K562 (cell line): ENCODE data around the gene CUL1. TPM values are rescaled to one million over a fixed set of nuclear protein-coding genes. Genes with fewer than 3 reads are reported as not detected.

Source experiments
- ELF1 ChIP-seq: fragments of 200-800 bp; sonication (Bioruptor generic); IDR thresholded peaks from 2 replicates; pipeline ENCODE4 v1.6.1; 2016; ENCODE audit warnings: missing genetic modification characterization, missing compliant biosample characterization
- GATAD2B ChIP-seq: fragments of 450-650 bp; IDR thresholded peaks from 2 replicates; pipeline ENCODE4 v1.6.1; 2017; ENCODE audit warnings: mild to moderate bottlenecking, borderline replicate concordance
- HMGN3 ChIP-seq: IDR thresholded peaks from 2 replicates; pipeline ENCODE4 v1.6.1; 2011; ENCODE audit warnings: borderline replicate concordance, low read depth, mild to moderate bottlenecking, mixed read lengths, low read length; ENCODE audit not compliant: insufficient read length; ENCODE audit errors: extremely low read depth
- MECOM ChIP-seq: fragments of 250-450 bp; sonication (Bioruptor Pico); IDR thresholded peaks from 2 replicates; pipeline ENCODE4 v1.8.0; 2022; ENCODE audit warnings: inconsistent platforms
- MYNN ChIP-seq, 2 experiments: sonication (generic); formaldehyde crosslinking in 1 of 2; IDR thresholded peaks; 2 replicates each; pipeline versions ENCODE4 v1.5.0 to v1.6.1; 2016 to 2020; ENCODE audit warnings: antibody characterized with exemption in 1 of 2, missing genetic modification reagents in 1 of 2
- NELFE ChIP-seq: IDR thresholded peaks from 2 replicates; pipeline ENCODE4 v1.6.1; 2011; ENCODE audit warnings: mild to moderate bottlenecking; ENCODE audit not compliant: insufficient read depth, insufficient read length
- NUFIP1 ChIP-seq: fragments of 450-650 bp; IDR thresholded peaks from 2 replicates; pipeline ENCODE4 v1.6.1; 2018; ENCODE audit not compliant: partially characterized antibody
- SAFB ChIP-seq: fragments of 200-400 bp; formaldehyde crosslinking; IDR thresholded peaks from 2 replicates; pipeline ENCODE4 v1.6.1; 2017; ENCODE audit warnings: low read depth, low read length, borderline replicate concordance
- SPI1 ChIP-seq: IDR thresholded peaks from 2 replicates; pipeline ENCODE4 v1.6.1; 2011; ENCODE audit warnings: low read depth, low read length, control low read depth, borderline replicate concordance
- TCFL5 ChIP-seq: fragments of 250-450 bp; sonication (Bioruptor Pico); conservative IDR thresholded peaks from 2 replicates; pipeline ENCODE4 v1.6.1; 2021; ENCODE audit warnings: mild to moderate bottlenecking, moderate library complexity, matching md5 sums
- polyA plus RNA-seq, 8 experiments: library from polyadenylated mRNA; depleted of rRNA in 4 of 8; stranded (reverse) in 5 of 8; unstranded in 3 of 8; fragments of >200 nt; fragmentation: Nextera tagmentation in 2 of 8; fragmentation: Illumina TruSeq in 1 of 8; extraction: Ambion mirVana in 2 of 8; extraction: Trizol in 1 of 8; gene quantifications; 2 replicates each; pipeline versions ENCODE4 v1.2.1 to v1.2.3, GENCODE V29; 2011 to 2014; ENCODE audit warnings: inconsistent platforms in 1 of 8, missing spikeins in 1 of 8
- total RNA-seq, 7 experiments: library from RNA; depleted of rRNA in 6 of 7; stranded (reverse); fragments of >200 nt in 6 of 7; fragmentation: Illumina TruSeq in 2 of 7; extraction: Trizol in 2 of 7; gene quantifications; 2 replicates each; pipeline versions ENCODE4 v1.2.1 to v1.2.3, GENCODE V29; 2011 to 2021; ENCODE audit warnings: low replicate concordance in 1 of 7
- TF ChIP-seq, protein P1 (sequence below): sonication (generic); formaldehyde crosslinking; IDR thresholded peaks from 2 replicates; pipeline ENCODE4 v1.4.0; 2020; ENCODE audit warnings: mild to moderate bottlenecking, missing genetic modification reagents
- TF ChIP-seq, protein P2 (sequence below): fragments of 450-650 bp; formaldehyde crosslinking; conservative IDR thresholded peaks from 2 replicates; pipeline ENCODE4 v1.4.0; 2022; ENCODE audit warnings: mild to moderate bottlenecking, missing genetic modification characterization
- TF ChIP-seq, protein P3 (sequence below): fragments of 250-450 bp; sonication (Bioruptor Pico); IDR thresholded peaks from 2 replicates; pipeline ENCODE4 v1.4.0; 2020
- TF ChIP-seq, protein P4 (sequence below), 2 experiments: IDR thresholded peaks; 2 replicates each; pipeline ENCODE4 v1.6.1; 2011; ENCODE audit warnings: borderline replicate concordance in 1 of 2, control low read depth in 1 of 2, low read depth in 1 of 2, low read length in 1 of 2, mild to moderate bottlenecking in 1 of 2, mixed read lengths in 1 of 2, moderate library complexity in 1 of 2; ENCODE audit not compliant: insufficient read depth in 1 of 2, insufficient read length in 1 of 2, poor library complexity in 1 of 2, severe bottlenecking in 1 of 2; ENCODE audit errors: extremely low read depth in 1 of 2
- TF ChIP-seq, protein P5 (sequence below): fragments of 450-650 bp; IDR thresholded peaks from 2 replicates; pipeline ENCODE4 v1.6.1; 2018; ENCODE audit not compliant: partially characterized antibody

Gene CUL1
- total and polyA plus RNA-seq, 9 of the 15 experiments (the other 6 are each of a cell fraction or from before 2014, with no cell fraction given) = 31.5 to 107 (median 96.5) TPM

DNA sequence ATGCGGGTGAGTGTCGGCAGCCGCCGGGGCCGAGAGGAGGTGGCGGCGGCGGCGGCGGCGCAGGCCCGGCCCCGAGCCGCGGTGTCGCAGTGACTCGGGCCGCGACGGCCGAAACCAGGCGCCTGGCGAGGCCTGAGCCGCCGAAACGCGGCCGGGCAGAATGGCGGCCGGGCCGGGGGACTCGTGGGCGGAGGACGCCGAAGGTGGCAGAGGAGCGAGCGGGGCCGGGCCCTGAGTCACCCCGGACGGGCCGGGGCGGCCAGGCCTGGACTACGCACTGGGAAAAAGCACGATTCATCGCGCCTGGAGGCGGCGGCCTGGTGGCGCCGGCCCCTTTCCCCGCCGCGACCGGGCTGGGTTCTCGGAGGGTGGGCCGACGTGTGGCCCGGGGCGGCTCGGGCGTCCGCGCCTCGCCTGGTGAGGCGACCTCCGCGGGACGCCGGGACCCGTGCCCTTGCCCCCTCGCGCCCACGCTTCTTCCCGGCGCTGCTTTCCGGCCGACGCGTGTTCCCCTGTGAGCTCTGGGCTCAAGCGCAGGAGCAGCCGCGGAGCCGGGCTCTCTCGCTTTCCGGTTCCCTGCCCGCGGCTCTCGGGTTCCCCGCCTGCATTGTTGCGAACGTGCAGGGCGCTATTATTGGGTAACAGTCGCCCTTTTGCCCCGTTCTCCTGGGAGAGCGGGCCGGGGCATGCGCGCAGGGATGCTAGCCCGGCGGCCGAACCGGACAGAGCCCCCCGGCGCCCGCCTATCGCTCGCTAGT lies 500 bp downstream of the CUL1 start (continued):
- TF ChIP-seq, protein P1, sequence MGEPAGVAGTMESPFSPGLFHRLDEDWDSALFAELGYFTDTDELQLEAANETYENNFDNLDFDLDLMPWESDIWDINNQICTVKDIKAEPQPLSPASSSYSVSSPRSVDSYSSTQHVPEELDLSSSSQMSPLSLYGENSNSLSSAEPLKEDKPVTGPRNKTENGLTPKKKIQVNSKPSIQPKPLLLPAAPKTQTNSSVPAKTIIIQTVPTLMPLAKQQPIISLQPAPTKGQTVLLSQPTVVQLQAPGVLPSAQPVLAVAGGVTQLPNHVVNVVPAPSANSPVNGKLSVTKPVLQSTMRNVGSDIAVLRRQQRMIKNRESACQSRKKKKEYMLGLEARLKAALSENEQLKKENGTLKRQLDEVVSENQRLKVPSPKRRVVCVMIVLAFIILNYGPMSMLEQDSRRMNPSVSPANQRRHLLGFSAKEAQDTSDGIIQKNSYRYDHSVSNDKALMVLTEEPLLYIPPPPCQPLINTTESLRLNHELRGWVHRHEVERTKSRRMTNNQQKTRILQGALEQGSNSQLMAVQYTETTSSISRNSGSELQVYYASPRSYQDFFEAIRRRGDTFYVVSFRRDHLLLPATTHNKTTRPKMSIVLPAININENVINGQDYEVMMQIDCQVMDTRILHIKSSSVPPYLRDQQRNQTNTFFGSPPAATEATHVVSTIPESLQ (CRISPR knock-in tag) = 0 out of 2 replicates have a peak, but pooled peaks have one; percentile 51
- TF ChIP-seq NUFIP1 = no peak
- TF ChIP-seq, protein P2, sequence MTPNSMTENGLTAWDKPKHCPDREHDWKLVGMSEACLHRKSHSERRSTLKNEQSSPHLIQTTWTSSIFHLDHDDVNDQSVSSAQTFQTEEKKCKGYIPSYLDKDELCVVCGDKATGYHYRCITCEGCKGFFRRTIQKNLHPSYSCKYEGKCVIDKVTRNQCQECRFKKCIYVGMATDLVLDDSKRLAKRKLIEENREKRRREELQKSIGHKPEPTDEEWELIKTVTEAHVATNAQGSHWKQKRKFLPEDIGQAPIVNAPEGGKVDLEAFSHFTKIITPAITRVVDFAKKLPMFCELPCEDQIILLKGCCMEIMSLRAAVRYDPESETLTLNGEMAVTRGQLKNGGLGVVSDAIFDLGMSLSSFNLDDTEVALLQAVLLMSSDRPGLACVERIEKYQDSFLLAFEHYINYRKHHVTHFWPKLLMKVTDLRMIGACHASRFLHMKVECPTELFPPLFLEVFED (CRISPR knock-in tag) = no peak
- TF ChIP-seq, protein P3, sequence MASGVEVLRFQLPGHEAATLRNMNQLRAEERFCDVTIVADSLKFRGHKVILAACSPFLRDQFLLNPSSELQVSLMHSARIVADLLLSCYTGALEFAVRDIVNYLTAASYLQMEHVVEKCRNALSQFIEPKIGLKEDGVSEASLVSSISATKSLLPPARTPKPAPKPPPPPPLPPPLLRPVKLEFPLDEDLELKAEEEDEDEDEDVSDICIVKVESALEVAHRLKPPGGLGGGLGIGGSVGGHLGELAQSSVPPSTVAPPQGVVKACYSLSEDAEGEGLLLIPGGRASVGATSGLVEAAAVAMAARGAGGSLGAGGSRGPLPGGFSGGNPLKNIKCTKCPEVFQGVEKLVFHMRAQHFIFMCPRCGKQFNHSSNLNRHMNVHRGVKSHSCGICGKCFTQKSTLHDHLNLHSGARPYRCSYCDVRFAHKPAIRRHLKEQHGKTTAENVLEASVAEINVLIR (CRISPR knock-in tag) = no peak
- TF ChIP-seq GATAD2B = peak; percentile 71
- no peak for TF ChIP-seq TCFL5 (CRISPR knock-in tag)
- no peak; the same call in 1 of the 2 replicates for TF ChIP-seq ELF1
- TF ChIP-seq NELFE = no peak
- TF ChIP-seq MYNN (IDR thresholded peaks at IDR 0.05) = no peak
- TF ChIP-seq MYNN (CRISPR knock-in tag; IDR thresholded peaks at IDR 0.05) = no peak
- TF ChIP-seq, protein P4, sequence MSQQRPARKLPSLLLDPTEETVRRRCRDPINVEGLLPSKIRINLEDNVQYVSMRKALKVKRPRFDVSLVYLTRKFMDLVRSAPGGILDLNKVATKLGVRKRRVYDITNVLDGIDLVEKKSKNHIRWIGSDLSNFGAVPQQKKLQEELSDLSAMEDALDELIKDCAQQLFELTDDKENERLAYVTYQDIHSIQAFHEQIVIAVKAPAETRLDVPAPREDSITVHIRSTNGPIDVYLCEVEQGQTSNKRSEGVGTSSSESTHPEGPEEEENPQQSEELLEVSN (IDR thresholded peaks at IDR 0.05; ENCODE audit: borderline replicate concordance in 1 of 2, extremely low read depth in 1 of 2, insufficient read depth in 1 of 2, insufficient read length in 1 of 2, low read depth in 1 of 2, low read length in 1 of 2, poor library complexity in 1 of 2, severe bottlenecking in 1 of 2) = peak; percentile 31 to 38
- no peak for TF ChIP-seq SPI1
- peak; percentile 82 for TF ChIP-seq HMGN3
- TF ChIP-seq, protein P5, sequence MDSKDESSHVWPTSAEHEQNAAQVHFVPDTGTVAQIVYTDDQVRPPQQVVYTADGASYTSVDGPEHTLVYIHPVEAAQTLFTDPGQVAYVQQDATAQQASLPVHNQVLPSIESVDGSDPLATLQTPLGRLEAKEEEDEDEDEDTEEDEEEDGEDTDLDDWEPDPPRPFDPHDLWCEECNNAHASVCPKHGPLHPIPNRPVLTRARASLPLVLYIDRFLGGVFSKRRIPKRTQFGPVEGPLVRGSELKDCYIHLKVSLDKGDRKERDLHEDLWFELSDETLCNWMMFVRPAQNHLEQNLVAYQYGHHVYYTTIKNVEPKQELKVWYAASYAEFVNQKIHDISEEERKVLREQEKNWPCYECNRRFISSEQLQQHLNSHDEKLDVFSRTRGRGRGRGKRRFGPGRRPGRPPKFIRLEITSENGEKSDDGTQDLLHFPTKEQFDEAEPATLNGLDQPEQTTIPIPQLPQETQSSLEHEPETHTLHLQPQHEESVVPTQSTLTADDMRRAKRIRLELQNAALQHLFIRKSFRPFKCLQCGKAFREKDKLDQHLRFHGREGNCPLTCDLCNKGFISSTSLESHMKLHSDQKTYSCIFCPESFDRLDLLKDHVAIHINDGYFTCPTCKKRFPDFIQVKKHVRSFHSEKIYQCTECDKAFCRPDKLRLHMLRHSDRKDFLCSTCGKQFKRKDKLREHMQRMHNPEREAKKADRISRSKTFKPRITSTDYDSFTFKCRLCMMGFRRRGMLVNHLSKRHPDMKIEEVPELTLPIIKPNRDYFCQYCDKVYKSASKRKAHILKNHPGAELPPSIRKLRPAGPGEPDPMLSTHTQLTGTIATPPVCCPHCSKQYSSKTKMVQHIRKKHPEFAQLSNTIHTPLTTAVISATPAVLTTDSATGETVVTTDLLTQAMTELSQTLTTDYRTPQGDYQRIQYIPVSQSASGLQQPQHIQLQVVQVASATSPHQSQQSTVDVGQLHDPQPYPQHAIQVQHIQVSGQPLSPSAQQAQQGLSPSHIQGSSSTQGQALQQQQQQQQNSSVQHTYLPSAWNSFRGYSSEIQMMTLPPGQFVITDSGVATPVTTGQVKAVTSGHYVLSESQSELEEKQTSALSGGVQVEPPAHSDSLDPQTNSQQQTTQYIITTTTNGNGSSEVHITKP = no peak
- TF ChIP-seq MECOM = no peak
- 0 out of 2 replicates have a peak, but pooled peaks have one; percentile 25 for TF ChIP-seq SAFB
